Spleen (tissue), 7 donors: ENCODE results near the gene ACACA.

Experiments used
- POLR2A ChIP-seq, 3 donors: fragments of 450-650 bp; IDR thresholded peaks; one replicate each; pipeline ENCODE4 v1.5.1; 2017; ENCODE audit warnings: antibody characterized with exemption in 3 of 3, mild to moderate bottlenecking in 1 of 3
- POLR2AphosphoS5 ChIP-seq, 3 donors: sonication (generic); formaldehyde crosslinking; IDR thresholded peaks; one replicate each; pipeline ENCODE4 v1.5.1; 2017; ENCODE audit warnings: antibody characterized with exemption in 3 of 3
- TF ChIP-seq, protein P1 (sequence below), 11 experiments: fragments of 200-600 bp in 7 of 11; fragments of 450-650 bp in 4 of 11; sonication (generic) in 4 of 11; IDR thresholded peaks in 8 of 11; conservative IDR thresholded peaks in 3 of 11; 1 replicate in 7 of 11; 2 replicates in 4 of 11; pipeline versions ENCODE4 v1.4.0 to v1.8.0; 2016 to 2021; ENCODE audit warnings: antibody characterized with exemption in 11 of 11, inconsistent platforms in 4 of 11, mild to moderate bottlenecking in 1 of 11
- donor health status: DM: no; HTN: no; CAD: no; lungs with moderate emphysema.
- donor health status: DM: no; HTN: no; CAD: no.
- donor health status: DM: no; HTN: no; CAD: no.

DNA sequence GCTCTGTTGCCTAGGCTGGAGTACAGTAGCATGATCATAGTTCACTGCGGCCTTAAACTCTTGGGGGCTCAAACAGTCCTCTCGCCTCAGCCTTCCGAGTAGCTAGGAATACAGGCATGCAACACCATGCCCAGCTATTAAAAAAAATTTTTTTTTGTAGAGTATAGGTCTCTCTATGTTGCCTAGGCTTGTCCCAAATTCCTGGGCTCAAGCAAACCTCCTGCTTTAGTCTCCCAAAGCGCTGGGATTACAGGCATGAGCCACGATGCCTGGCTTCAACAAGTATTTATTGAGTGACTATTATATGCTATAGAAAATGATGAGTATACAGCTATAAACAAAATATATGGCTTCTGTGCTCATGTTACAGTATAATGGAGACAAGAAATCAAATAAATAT lies 97.6 kb downstream of the ACACA start:
- TF ChIP-seq, protein P1, sequence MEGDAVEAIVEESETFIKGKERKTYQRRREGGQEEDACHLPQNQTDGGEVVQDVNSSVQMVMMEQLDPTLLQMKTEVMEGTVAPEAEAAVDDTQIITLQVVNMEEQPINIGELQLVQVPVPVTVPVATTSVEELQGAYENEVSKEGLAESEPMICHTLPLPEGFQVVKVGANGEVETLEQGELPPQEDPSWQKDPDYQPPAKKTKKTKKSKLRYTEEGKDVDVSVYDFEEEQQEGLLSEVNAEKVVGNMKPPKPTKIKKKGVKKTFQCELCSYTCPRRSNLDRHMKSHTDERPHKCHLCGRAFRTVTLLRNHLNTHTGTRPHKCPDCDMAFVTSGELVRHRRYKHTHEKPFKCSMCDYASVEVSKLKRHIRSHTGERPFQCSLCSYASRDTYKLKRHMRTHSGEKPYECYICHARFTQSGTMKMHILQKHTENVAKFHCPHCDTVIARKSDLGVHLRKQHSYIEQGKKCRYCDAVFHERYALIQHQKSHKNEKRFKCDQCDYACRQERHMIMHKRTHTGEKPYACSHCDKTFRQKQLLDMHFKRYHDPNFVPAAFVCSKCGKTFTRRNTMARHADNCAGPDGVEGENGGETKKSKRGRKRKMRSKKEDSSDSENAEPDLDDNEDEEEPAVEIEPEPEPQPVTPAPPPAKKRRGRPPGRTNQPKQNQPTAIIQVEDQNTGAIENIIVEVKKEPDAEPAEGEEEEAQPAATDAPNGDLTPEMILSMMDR (IDR thresholded peaks at IDR 0.05 in 8 of 11, conservative IDR thresholded peaks at IDR 0.05 in 3 of 11) = no peak
- TF ChIP-seq POLR2A (IDR thresholded peaks at IDR 0.05) (no peak), POLR2AphosphoS5 (IDR thresholded peaks at IDR 0.05) (no peak)
